IPS DF 19.7 (cell line): ENCODE measurements around the gene CDRT4.

ENCODE experiments used
- DNase-seq: peaks from one replicate; pipeline ENCODE4 v3.0.0-alpha.2; 2013; ENCODE audit warnings: low read depth, low spot score

Gene CDRT4

GRCh38 chr17:15492791-15493692 is 25.6 kb upstream of the CDRT4 start:
- DNase-seq, result no peak

- no peak for DNase-seq
Observed at GRCh38 chr17:15492186-15492585, 24.8 kb upstream of the CDRT4 start.

GRCh38 chr17:15490634-15491261 is 23.3 kb upstream of the CDRT4 start:
- peak; percentile 88 for DNase-seq

- DNase-seq, result no peak
Observed at GRCh38 chr17:15488557-15488956, 21.1 kb upstream of the CDRT4 start.

- DNase-seq, result no peak
Observed at GRCh38 chr17:15485045-15485444, 17.6 kb upstream of the CDRT4 start.

- DNase-seq, result no peak
Observed at GRCh38 chr17:15483431-15483830, 16.0 kb upstream of the CDRT4 start.

GRCh38 chr17:15482476-15482875 is 15.1 kb upstream of the CDRT4 start:
- DNase-seq, result no peak

GRCh38 chr17:15481481-15481880 is 14.1 kb upstream of the CDRT4 start:
- DNase-seq, result no peak

- no peak for DNase-seq
Observed at GRCh38 chr17:15480204-15480603, 12.8 kb upstream of the CDRT4 start.

GRCh38 chr17:15479703-15480102 is 12.3 kb upstream of the CDRT4 start:
- DNase-seq, result no peak

GRCh38 chr17:15478845-15479244 is 11.4 kb upstream of the CDRT4 start:
- DNase-seq, result no peak

GRCh38 chr17:15475631-15476354 is 8.4 kb upstream of the CDRT4 start:
- no peak for DNase-seq

- DNase-seq, result no peak
Observed at GRCh38 chr17:15472891-15473290, 5.5 kb upstream of the CDRT4 start.

GRCh38 chr17:15470536-15470935 is 3.1 kb upstream of the CDRT4 start:
- DNase-seq, result no peak

GRCh38 chr17:15469260-15469659 is 1.8 kb upstream of the CDRT4 start:
- no peak for DNase-seq

- DNase-seq, result no peak
Observed at GRCh38 chr17:15468126-15468525, 705 bp upstream of the CDRT4 start.

- DNase-seq, result no peak
Observed at GRCh38 chr17:15466131-15466530, 1.3 kb downstream of the CDRT4 start.

GRCh38 chr17:15465045-15465701 is 2.2 kb downstream of the CDRT4 start:
- DNase-seq, result no peak

GRCh38 chr17:15464231-15464985 is 3.0 kb downstream of the CDRT4 start:
- no peak for DNase-seq

- no peak for DNase-seq
Observed at GRCh38 chr17:15462976-15463772, 4.2 kb downstream of the CDRT4 start.
